GM19397 (cell line): ENCODE measurements around the gene OSBPL6.

Source experiments
- ATAC-seq: cut with Tn5 transposase; IDR thresholded peaks from one replicate; pipeline ENCODE4 v1.9.1; 2021; ENCODE audit warnings: mild to moderate bottlenecking, moderate library complexity; ENCODE audit not compliant: unreplicated experiment

OSBPL6 gene

GRCh38 chr2:178269438-178270224 lies 75.3 kb downstream of the OSBPL6 start:
- ATAC-seq: no peak

GRCh38 chr2:178270338-178270737 lies 76.0 kb downstream of the OSBPL6 start:
- ATAC-seq: no peak

DNA sequence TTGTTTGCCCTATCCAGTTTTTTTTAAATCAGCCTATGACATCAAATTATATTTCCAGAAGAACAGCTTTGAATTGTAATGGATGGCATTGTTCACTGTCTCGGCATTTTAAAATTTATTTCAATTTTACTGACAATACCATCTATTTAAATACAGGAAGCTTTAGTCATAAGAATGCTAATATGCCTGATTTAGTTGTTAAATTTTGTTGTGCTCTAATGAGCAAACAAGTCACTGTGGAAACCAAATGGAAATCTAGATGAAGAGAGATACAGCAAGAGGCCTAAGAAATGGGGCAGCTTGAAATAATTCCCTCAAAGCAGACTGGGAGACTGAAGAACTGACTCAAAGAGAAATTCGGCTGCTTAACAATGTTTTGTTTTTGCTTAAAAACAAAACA lies 76.8 kb downstream of the OSBPL6 start:
- no peak for ATAC-seq

GRCh38 chr2:178271629-178272333 lies 77.5 kb downstream of the OSBPL6 start:
- no peak for ATAC-seq

GRCh38 chr2:178273787-178274360 lies 79.6 kb downstream of the OSBPL6 start:
- no peak for ATAC-seq

- ATAC-seq: no peak
Measured at GRCh38 chr2:178275600-178275999, 81.3 kb downstream of the OSBPL6 start.

GRCh38 chr2:178277741-178278197 lies 83.5 kb downstream of the OSBPL6 start:
- ATAC-seq: no peak

GRCh38 chr2:178279142-178279541 lies 84.8 kb downstream of the OSBPL6 start:
- ATAC-seq: no peak

GRCh38 chr2:178279636-178280035 lies 85.3 kb downstream of the OSBPL6 start:
- ATAC-seq: no peak

DNA sequence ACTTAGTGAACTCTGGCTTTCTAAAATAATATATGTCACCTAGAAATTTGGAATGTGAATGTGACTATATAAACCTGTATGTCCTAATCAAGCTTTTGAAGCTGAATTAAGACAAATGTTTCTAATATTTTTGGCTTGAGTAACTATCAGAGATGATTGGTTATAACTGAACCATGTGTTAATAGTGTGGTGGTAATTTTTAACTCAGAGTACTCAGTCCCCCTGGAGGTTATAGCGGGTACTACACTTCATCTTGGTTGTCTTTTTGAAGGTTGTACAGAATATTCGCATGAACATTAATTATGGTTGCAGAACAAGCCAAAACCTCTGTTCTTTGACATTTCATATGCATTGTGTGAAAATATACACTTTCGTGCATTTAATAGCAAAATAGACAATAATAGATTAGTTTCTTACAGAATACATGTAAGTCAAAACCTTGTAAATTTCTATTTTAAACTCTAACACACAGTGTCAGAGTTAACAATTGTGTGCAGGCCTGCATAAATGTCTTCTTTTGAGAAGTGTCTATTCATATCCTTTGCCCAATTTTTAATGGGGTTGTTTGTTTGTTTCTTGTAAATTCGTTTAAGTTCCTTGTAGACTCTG lies 86.0 kb downstream of the OSBPL6 start:
- ATAC-seq: no peak

DNA sequence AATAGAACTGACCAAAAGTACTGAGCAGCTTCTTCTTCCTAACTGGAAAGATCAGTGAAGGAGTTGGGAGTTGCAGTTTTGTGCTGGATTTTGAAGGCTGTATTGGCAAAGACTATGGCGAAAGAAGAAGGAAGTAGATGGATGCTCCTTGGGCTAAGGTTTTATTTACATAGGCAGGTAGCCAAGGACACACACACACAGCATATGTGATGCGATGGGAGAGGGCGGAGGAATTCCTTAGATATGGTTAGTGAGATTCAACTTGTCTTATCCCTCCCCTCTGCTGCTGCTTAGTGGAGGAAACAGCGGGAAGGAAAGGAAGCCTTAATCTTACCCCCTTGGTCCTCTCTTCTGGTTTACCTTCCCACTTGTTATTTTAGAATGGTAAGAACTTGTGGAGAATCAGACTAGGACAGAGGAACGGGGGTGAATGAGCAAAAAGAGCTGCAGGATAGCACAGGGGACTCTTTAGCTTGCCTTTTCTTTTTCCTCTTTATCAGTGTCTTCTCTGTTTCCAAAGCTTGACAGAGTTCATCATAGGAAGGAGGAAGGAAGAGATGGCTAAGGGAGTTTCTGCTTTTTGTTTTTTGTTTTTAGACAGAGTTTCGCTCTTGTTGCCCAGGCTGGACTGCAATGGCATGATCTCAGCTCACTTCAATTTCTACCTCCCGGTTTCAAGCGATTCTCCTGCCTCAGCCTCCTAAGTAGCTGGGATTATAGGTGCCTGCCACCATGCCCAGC lies 87.9 kb downstream of the OSBPL6 start:
- no peak for ATAC-seq

GRCh38 chr2:178283341-178283918 lies 89.1 kb downstream of the OSBPL6 start:
- ATAC-seq: no peak

GRCh38 chr2:178284613-178285286 lies 90.4 kb downstream of the OSBPL6 start:
- no peak for ATAC-seq

- ATAC-seq: no peak
Measured at GRCh38 chr2:178285287-178285615, 90.9 kb downstream of the OSBPL6 start.

DNA sequence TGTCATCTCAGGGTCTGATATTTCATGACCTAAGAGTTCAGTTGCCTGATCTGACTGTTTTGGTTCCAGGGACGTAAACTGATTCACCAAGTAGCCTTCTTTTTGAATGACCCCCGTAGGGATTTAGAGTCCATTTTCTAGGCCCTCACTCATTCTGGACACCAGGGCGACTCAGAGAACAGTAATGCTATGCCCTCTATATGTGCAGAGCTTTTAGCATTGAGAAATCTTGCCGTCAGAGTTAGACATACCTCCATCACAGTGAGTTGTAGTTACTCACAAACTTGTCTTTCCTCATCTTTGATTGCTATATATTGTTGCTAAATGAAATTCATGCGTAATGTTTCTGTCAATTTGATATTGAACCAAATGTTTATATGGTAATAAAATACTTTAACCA lies 92.3 kb downstream of the OSBPL6 start:
- no peak for ATAC-seq

DNA sequence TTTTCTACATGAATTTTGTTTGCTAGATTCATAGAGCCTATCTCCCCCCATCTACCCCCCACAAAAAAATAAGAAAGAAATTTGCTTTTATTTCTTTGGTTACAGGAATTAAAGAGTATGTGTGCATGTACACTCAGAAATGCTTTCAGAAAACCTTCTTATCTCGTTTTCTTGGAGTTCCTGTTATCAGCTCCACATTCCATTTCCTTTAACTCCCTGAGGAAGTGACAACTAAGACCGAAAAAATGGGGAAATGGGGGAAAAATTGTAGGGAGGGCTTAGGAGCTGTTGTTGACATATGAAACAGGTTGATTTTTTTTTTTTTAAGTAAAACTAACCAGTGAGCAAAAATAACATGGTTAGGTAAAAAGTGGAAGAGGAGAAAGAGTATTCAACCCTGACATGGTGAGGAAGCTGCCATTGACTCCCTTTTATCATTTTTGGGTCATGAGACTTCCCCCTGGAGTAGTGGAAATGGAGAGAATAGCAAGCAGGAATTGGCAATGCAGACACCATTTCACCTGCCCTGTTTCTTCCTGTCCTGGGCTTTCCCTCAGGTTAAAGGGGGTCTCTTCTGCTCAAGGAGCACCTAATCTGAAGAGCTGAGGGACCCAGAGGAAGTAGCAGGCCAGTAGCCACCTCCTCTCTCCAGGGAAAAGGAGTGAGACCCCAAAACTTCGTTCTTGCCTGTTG lies 93.5 kb downstream of the OSBPL6 start:
- ATAC-seq: no peak

DNA sequence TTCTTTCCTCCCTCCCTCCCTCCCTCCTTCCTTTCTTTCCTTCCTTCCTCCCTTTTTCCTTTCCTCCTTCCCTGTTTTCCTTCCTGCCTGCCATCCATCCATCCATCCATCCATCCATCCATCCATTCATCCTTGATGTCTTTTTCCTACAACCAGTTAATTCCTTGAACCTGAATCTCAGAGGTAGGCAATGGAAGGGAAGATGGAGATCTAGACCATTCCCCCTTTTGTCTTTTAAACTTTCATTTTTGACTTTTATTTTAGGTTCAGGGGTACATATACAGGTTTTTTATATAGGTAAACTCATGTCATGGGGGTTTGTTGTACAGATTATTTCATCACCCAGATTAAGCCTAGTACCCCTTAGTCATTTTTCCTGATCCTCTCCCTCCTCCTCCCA lies 97.4 kb downstream of the OSBPL6 start:
- no peak for ATAC-seq

- no peak for ATAC-seq
Measured at GRCh38 chr2:178292586-178292985, 98.3 kb downstream of the OSBPL6 start.

DNA sequence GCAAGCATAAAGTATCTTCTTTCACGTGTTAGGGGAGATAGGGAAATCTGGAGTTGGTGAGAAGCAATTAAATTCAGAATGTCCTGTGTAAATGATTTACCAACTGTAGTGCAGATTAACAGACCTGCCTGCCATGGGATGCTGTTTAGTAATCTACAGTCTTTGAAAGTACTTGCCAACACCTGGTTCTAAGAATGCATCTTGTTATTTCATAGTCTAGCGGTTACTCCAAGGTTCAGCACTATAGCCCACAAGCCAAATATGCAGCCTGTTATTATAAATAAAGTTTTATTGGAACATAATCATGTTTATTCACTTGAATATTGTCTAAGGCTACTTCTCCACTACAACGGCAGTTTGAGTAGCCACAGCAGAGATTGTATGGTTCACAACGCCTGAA lies 100.8 kb downstream of the OSBPL6 start:
- ATAC-seq: no peak

DNA sequence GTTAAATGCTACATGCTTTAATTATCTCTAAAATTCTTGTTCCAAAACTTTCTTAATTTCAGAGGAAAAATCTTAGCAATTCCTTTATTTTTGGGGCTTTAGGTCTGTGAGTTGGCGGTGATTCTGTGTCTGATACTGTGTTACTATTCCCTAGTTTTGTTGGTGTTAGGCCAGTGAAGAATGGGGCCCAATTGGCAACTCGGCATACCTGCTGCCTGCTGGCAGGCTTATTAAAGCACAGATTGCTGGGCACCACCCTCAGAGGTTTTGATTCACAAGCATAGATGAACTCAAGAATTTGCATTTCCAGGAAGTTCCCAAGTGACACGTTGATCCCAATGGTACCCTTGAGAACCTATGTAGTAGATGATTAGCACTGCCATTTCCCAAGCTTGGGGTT lies 101.6 kb downstream of the OSBPL6 start:
- no peak for ATAC-seq
